ENCODE measurements around the gene MITF.

DNA sequence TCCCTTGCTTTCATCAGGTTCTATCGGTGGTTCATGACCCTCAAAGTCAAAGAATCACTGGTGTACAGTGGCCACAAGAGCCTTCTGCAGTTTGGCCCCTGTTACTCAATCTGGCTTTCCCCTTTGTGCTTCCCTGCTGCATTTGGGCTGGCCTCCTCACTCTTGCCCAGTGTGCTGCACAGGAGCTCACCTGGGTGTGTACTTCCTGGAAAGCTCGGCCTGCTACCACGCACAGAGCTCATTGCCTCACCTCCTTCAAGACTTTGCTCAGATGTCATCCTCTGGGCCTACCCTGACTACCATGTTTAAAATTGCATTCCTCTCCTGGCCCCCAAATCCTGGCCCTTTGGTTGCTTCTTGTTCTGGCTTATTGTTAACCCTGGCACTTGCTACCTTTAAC is 90.9 kb downstream of the MITF start:
- TF ChIP-seq, protein P1, sequence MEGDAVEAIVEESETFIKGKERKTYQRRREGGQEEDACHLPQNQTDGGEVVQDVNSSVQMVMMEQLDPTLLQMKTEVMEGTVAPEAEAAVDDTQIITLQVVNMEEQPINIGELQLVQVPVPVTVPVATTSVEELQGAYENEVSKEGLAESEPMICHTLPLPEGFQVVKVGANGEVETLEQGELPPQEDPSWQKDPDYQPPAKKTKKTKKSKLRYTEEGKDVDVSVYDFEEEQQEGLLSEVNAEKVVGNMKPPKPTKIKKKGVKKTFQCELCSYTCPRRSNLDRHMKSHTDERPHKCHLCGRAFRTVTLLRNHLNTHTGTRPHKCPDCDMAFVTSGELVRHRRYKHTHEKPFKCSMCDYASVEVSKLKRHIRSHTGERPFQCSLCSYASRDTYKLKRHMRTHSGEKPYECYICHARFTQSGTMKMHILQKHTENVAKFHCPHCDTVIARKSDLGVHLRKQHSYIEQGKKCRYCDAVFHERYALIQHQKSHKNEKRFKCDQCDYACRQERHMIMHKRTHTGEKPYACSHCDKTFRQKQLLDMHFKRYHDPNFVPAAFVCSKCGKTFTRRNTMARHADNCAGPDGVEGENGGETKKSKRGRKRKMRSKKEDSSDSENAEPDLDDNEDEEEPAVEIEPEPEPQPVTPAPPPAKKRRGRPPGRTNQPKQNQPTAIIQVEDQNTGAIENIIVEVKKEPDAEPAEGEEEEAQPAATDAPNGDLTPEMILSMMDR (IDR thresholded peaks at IDR 0.05): no peak
- no peak for TF ChIP-seq POLR2A (IDR thresholded peaks at IDR 0.05)

All from esophagus squamous epithelium (tissue), 4 donors.